ENCODE measurements around the gene CRMP1.

The CRMP1 gene

DNA sequence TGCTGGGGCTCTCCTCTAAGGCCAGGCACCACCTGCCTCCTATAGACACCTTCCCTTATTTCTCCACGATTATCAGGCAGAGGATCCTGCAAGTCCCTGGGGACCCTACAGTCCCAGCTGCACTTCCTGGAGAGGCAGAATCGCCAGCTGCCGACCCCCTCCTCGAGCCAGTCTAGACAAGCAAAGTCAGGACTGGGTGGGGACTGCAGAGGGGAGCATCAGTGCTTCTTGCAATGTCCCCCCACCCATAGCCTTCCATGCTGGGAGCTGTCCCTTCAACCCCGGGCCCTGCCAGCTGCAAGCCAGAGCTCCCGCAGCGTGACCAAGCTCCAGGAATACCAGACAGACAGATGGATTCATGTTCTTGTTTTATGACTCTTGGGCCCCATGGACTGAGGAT lies 1.4 kb upstream of the CRMP1 start:
- Histone ChIP-seq H3K18ac (ENCODE audit: low read length) (no peak overlapping the region), H3K27me3 (ENCODE audit: control insufficient read depth in 3 of 3, insufficient read depth in 3 of 3, low read depth in 1 of 3, low read length in 3 of 3) (peaks cover 15 to 82% (median 55%) of the 10 kb centered on the region in 3 experiments), H2BK12ac (ENCODE audit: low read length) (no peak overlapping the region), H2BK5ac (ENCODE audit: low read length) (no peak overlapping the region), H3K79me1 (ENCODE audit: low read depth, low read length) (no peaks in the 10 kb centered on the region), H3K36me3 (replicated peaks in 1 of 2; ENCODE audit: control insufficient read depth in 2 of 2, insufficient read depth in 2 of 2, low read length in 2 of 2) (no peaks in the 10 kb centered on the region), H3K23ac (ENCODE audit: low read depth, low read length, poor library complexity) (no peak overlapping the region), H2AK5ac (ENCODE audit: low read depth, low read length) (peak overlapping the region; percentile 27), H3K4ac (ENCODE audit: low read length) (no peak overlapping the region), H3K14ac (ENCODE audit: low read length) (no peak overlapping the region), H2BK120ac (ENCODE audit: low read depth, low read length) (no peak overlapping the region), H3K4me1 (ENCODE audit: control insufficient read depth in 2 of 2, insufficient read depth in 1 of 2, low read depth in 1 of 2, low read length in 2 of 2) (peaks cover 15 to 17% of the 10 kb centered on the region in 2 donors), H2BK15ac (ENCODE audit: low read length) (no peak overlapping the region), H2AFZ (ENCODE audit: low read length) (no peak overlapping the region), H3K9me3 (replicated peaks in 1 of 2; ENCODE audit: control insufficient read depth in 2 of 2, insufficient read depth in 1 of 2, low read depth in 1 of 2, low read length in 2 of 2) (peaks cover 4% of the 10 kb centered on the region in 2 donors), H4K91ac (ENCODE audit: low read depth, low read length, poor library complexity) (no peak overlapping the region), H3K27ac (replicated peaks; ENCODE audit: low read length) (no peak overlapping the region), H3K9ac (ENCODE audit: low read depth, low read length, poor library complexity) (peak overlapping the region; percentile 24), H3K4me2 (ENCODE audit: insufficient read depth, low read length, poor library complexity, severe bottlenecking) (no peak overlapping the region), H3K4me3 (ENCODE audit: low read length in 2 of 2) (no peak overlapping the region), H4K8ac (ENCODE audit: low read depth, low read length) (no peak overlapping the region)
- no CpG with 5 or more reads among the region's 7 CpGs for WGBS, 2 donors (ENCODE audit: extremely low coverage in 2 of 2, insufficient read length in 2 of 2, insufficient replicate concordance in 1 of 2)
- no peak for DNase-seq (ENCODE audit: low spot score)

DNA sequence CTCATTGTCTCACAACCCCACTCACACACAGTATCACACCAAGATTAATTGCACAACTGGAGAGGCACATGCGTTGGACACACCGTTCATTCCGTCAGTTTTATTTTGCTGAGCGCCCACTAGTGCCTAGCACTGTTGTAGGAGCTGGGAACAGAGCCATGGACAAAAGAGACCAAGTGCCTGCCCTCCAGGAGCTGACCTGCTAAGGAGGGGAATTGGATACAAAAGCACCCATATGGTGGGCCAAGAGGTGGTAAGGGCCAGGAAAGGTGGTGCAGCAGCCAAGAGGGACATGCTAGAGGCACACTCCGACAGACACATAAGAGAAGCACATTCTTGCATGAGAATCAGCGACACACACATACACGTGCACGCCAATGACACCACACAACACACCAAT lies 705 bp upstream of the CRMP1 start:
- Histone ChIP-seq H3K18ac (ENCODE audit: low read length) (no peak overlapping the region), H4K8ac (ENCODE audit: low read depth, low read length) (no peak overlapping the region), H2BK12ac (ENCODE audit: low read length) (no peak overlapping the region), H3K9me3 (replicated peaks in 1 of 2; ENCODE audit: control insufficient read depth in 2 of 2, insufficient read depth in 1 of 2, low read depth in 1 of 2, low read length in 2 of 2) (peaks cover 4% of the 10 kb centered on the region in 2 donors), H3K23ac (ENCODE audit: low read depth, low read length, poor library complexity) (no peak overlapping the region), H3K79me1 (ENCODE audit: low read depth, low read length) (no peaks in the 10 kb centered on the region), H2AK5ac (ENCODE audit: low read depth, low read length) (no peak overlapping the region), H2BK120ac (ENCODE audit: low read depth, low read length) (no peak overlapping the region), H3K36me3 (replicated peaks in 1 of 2; ENCODE audit: control insufficient read depth in 2 of 2, insufficient read depth in 2 of 2, low read length in 2 of 2) (no peaks in the 10 kb centered on the region), H3K27ac (replicated peaks; ENCODE audit: low read length) (no peak overlapping the region), H3K4me2 (ENCODE audit: insufficient read depth, low read length, poor library complexity, severe bottlenecking) (no peak overlapping the region), H3K4ac (ENCODE audit: low read length) (no peak overlapping the region), H3K4me1 (ENCODE audit: control insufficient read depth in 2 of 2, insufficient read depth in 1 of 2, low read depth in 1 of 2, low read length in 2 of 2) (peaks cover 20 to 21% of the 10 kb centered on the region in 2 donors), H2BK15ac (ENCODE audit: low read length) (no peak overlapping the region), H3K14ac (ENCODE audit: low read length) (no peak overlapping the region), H2AFZ (ENCODE audit: low read length) (no peak overlapping the region), H3K27me3 (ENCODE audit: control insufficient read depth in 3 of 3, insufficient read depth in 3 of 3, low read depth in 1 of 3, low read length in 3 of 3) (peaks cover 15 to 76% (median 58%) of the 10 kb centered on the region in 3 experiments), H3K9ac (ENCODE audit: low read depth, low read length, poor library complexity) (no peak overlapping the region), H3K4me3 (ENCODE audit: low read length in 2 of 2) (peak overlapping the region in 1 of 2 donors; percentile 35), H2BK5ac (ENCODE audit: low read length) (no peak overlapping the region), H4K91ac (ENCODE audit: low read depth, low read length, poor library complexity) (no peak overlapping the region)
- DNase-seq (ENCODE audit: low spot score), result no peak
- no CpG with 5 or more reads among the region's 8 CpGs for WGBS, 2 donors (ENCODE audit: extremely low coverage in 2 of 2, insufficient read length in 2 of 2, insufficient replicate concordance in 1 of 2)

DNA sequence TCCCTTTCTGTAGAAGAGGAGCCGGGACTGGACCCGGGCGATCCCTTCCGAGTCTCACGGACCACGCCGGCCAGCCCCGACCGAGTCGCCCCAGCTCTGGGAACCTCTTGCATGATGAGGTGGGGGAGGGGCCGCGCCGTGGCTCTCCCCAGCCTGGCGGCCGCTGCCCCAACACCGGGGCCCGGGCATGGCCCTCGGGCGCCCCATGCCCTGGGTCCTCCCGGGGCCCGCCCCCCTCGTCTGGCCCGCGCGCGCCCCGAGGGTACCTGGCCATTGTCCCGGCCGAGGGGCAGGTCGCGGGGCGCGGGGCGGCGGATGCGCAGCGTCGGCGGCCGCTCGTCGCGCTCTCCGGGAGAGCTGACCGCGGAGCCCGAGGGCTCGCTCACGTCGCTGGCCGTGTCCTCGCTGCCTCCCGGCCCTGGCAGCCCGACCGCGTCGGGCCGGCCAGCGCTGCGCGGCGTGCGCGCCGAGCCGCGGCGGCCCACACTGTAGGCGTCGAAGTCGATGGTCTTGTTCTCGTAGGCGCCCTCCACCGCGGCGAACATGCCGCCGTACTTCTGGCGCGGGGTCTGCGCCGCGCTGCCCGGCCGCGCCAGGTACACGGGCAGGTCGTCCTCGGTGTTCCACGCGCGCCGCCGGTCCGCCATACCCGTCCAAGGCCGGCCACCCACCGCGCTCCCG lies 423 bp downstream of the CRMP1 start:
- Histone ChIP-seq H3K4me2 (ENCODE audit: insufficient read depth, low read length, poor library complexity, severe bottlenecking) (peak overlapping the region; percentile 79), H2BK15ac (ENCODE audit: low read length) (no peak overlapping the region), H2AFZ (ENCODE audit: low read length) (peak overlapping the region; percentile 82), H4K8ac (ENCODE audit: low read depth, low read length) (no peak overlapping the region), H3K18ac (ENCODE audit: low read length) (no peak overlapping the region), H2BK5ac (ENCODE audit: low read length) (no peak overlapping the region), H3K36me3 (replicated peaks in 1 of 2; ENCODE audit: control insufficient read depth in 2 of 2, insufficient read depth in 2 of 2, low read length in 2 of 2) (no peaks in the 10 kb centered on the region), H3K9ac (ENCODE audit: low read depth, low read length, poor library complexity) (peak overlapping the region; percentile 83), H3K4ac (ENCODE audit: low read length) (no peak overlapping the region), H3K27ac (replicated peaks; ENCODE audit: low read length) (no peak overlapping the region), H3K9me3 (replicated peaks in 1 of 2; ENCODE audit: control insufficient read depth in 2 of 2, insufficient read depth in 1 of 2, low read depth in 1 of 2, low read length in 2 of 2) (peaks cover 4% of the 10 kb centered on the region in 2 donors), H4K91ac (ENCODE audit: low read depth, low read length, poor library complexity) (no peak overlapping the region), H3K4me1 (ENCODE audit: control insufficient read depth in 2 of 2, insufficient read depth in 1 of 2, low read depth in 1 of 2, low read length in 2 of 2) (peaks cover 20 to 21% of the 10 kb centered on the region in 2 donors), H3K27me3 (ENCODE audit: control insufficient read depth in 3 of 3, insufficient read depth in 3 of 3, low read depth in 1 of 3, low read length in 3 of 3) (peaks cover 15 to 65% (median 58%) of the 10 kb centered on the region in 3 experiments), H2AK5ac (ENCODE audit: low read depth, low read length) (no peak overlapping the region), H3K79me1 (ENCODE audit: low read depth, low read length) (peaks cover 3% of the 10 kb centered on the region), H2BK12ac (ENCODE audit: low read length) (no peak overlapping the region), H3K14ac (ENCODE audit: low read length) (no peak overlapping the region), H2BK120ac (ENCODE audit: low read depth, low read length) (no peak overlapping the region), H3K23ac (ENCODE audit: low read depth, low read length, poor library complexity) (no peak overlapping the region), H3K4me3 (ENCODE audit: low read length in 2 of 2) (peak overlapping the region; percentile 44 to 76)
- no CpG with 5 or more reads among the region's 100 CpGs for WGBS, 2 donors (ENCODE audit: extremely low coverage in 2 of 2, insufficient read length in 2 of 2, insufficient replicate concordance in 1 of 2)
- no peak for DNase-seq (ENCODE audit: low spot score)

DNA sequence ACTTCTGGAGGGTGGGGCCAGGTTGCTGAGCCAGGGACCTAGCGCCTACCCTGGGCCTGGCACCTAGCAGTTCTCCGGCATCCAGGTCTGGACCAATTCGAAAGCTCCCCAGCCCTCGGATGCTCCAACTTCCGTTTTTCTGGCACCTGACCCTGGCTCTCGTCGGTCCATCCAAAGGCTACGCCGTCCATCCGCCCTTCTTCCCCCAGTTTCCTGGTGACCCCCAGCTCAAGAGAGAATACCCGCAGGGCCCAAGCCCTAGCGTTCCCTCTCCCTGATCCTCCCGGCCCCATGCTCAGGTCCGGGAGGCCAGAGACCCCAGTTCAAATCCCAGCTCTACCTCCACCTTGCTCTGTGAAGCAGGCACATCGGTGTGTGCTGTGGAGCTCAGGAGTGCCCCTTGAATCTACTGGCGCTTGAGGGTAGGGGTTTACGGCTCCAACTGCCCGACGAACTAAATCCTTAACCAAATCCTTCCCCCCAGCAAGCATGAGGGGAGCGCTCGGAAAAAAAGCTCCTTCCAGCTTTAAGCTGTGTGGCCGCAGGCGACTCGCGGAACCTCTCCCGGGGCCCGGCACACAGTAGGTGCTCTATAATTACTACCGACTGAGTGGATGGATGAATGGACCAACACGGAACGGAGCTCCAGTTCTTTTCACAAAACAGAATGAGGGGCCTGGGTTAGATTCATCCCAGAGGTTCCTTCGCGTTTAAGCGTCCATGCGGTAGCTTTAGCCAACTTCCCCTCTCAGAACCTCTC lies 1.1 kb downstream of the CRMP1 start:
- peak overlapping the region; percentile 0 for H3K23ac ChIP-seq (ENCODE audit: low read depth, low read length, poor library complexity)
- peaks cover 9% of the 10 kb centered on the region for H3K79me1 ChIP-seq (ENCODE audit: low read depth, low read length)
- no peak overlapping the region for H3K9ac ChIP-seq (ENCODE audit: low read depth, low read length, poor library complexity)
- H3K36me3 ChIP-seq (replicated peaks in 1 of 2; ENCODE audit: control insufficient read depth in 2 of 2, insufficient read depth in 2 of 2, low read length in 2 of 2), result peaks cover 0 to 4% of the 10 kb centered on the region in 2 donors
- no peak overlapping the region for H2BK120ac ChIP-seq (ENCODE audit: low read depth, low read length)
- no peak overlapping the region for H2BK15ac ChIP-seq (ENCODE audit: low read length)
- WGBS, 2 donors (ENCODE audit: extremely low coverage in 2 of 2, insufficient read length in 2 of 2, insufficient replicate concordance in 1 of 2), result no CpG with 5 or more reads among the region's 34 CpGs
- no peak overlapping the region for H3K4me2 ChIP-seq (ENCODE audit: insufficient read depth, low read length, poor library complexity, severe bottlenecking)
- H4K91ac ChIP-seq (ENCODE audit: low read depth, low read length, poor library complexity), result no peak overlapping the region
- H3K4ac ChIP-seq (ENCODE audit: low read length), result no peak overlapping the region
- no peak overlapping the region for H3K14ac ChIP-seq (ENCODE audit: low read length)
- DNase-seq (ENCODE audit: low spot score), result no peak
- no peak overlapping the region for H2BK12ac ChIP-seq (ENCODE audit: low read length)
- H3K9me3 ChIP-seq (replicated peaks in 1 of 2; ENCODE audit: control insufficient read depth in 2 of 2, insufficient read depth in 1 of 2, low read depth in 1 of 2, low read length in 2 of 2), result peaks cover 0 to 2% of the 10 kb centered on the region in 2 donors
- H4K8ac ChIP-seq (ENCODE audit: low read depth, low read length), result no peak overlapping the region
- no peak overlapping the region for H2AK5ac ChIP-seq (ENCODE audit: low read depth, low read length)
- H3K18ac ChIP-seq (ENCODE audit: low read length), result no peak overlapping the region
- H2AFZ ChIP-seq (ENCODE audit: low read length), result peak overlapping the region; percentile 82
- peaks cover 15 to 58% (median 58%) of the 10 kb centered on the region in 3 experiments for H3K27me3 ChIP-seq (ENCODE audit: control insufficient read depth in 3 of 3, insufficient read depth in 3 of 3, low read depth in 1 of 3, low read length in 3 of 3)
- peak overlapping the region in 1 of 2 donors; percentile 44 for H3K4me3 ChIP-seq (ENCODE audit: low read length in 2 of 2)
- H3K27ac ChIP-seq (replicated peaks; ENCODE audit: low read length), result no peak overlapping the region
- H2BK5ac ChIP-seq (ENCODE audit: low read length), result no peak overlapping the region
- H3K4me1 ChIP-seq (ENCODE audit: control insufficient read depth in 2 of 2, insufficient read depth in 1 of 2, low read depth in 1 of 2, low read length in 2 of 2), result peaks cover 21 to 24% of the 10 kb centered on the region in 2 donors

Measured in neuronal stem cell (in vitro differentiated cells).